Smooth muscle cell (in vitro differentiated cells): ENCODE measurements around the gene DTD2. TPM values are rescaled to one million over a fixed set of nuclear protein-coding genes. Genes with fewer than 3 reads are reported as not detected.

Source experiments
- DNase-seq: peaks from one replicate; lab custom pipeline; 2025; ENCODE audit not compliant: unreplicated experiment; lab: John Stamatoyannopoulos, UW
- H2AFZ ChIP-seq: fragments of 200-600 bp; sonication (generic); 2 replicates; pipeline ENCODE4 v1.6.0; 2016; ENCODE audit warnings: antibody characterized with exemption, low read depth, mild to moderate bottlenecking
- H3F3A ChIP-seq: fragments of 200-600 bp; sonication (generic); 2 replicates; pipeline ENCODE4 v1.6.0; 2017; ENCODE audit warnings: antibody characterized with exemption, low read depth
- H3K27ac ChIP-seq: fragments of 200-600 bp; sonication (generic); 2 replicates; pipeline ENCODE4 v1.5.1; 2016; ENCODE audit warnings: low read depth, mild to moderate bottlenecking
- H3K27me3 ChIP-seq: fragments of 200-600 bp; sonication (generic); 2 replicates; pipeline ENCODE4 v1.6.1; 2016; ENCODE audit warnings: low read depth, mild to moderate bottlenecking
- H3K36me3 ChIP-seq: fragments of 200-600 bp; sonication (generic); 2 replicates; pipeline ENCODE4 v1.5.1; 2016; ENCODE audit warnings: low read depth
- H3K4me1 ChIP-seq: fragments of 200-600 bp; sonication (generic); 2 replicates; pipeline ENCODE4 v1.5.1; 2016; ENCODE audit warnings: low read depth
- H3K4me2 ChIP-seq: fragments of 200-600 bp; sonication (generic); 2 replicates; pipeline ENCODE4 v1.6.0; 2016; ENCODE audit warnings: mild to moderate bottlenecking
- H3K4me3 ChIP-seq: fragments of 200-600 bp; sonication (generic); 2 replicates; pipeline ENCODE4 v1.5.1; 2016; ENCODE audit warnings: mild to moderate bottlenecking
- H3K79me2 ChIP-seq: fragments of 200-600 bp; sonication (generic); 2 replicates; pipeline ENCODE4 v1.6.0; 2016; ENCODE audit warnings: low read depth, mild to moderate bottlenecking
- H3K9ac ChIP-seq: fragments of 200-600 bp; sonication (generic); 2 replicates; pipeline ENCODE4 v1.6.0; 2016; ENCODE audit warnings: low read depth
- H3K9me3 ChIP-seq: fragments of 200-600 bp; sonication (generic); replicated peaks from 2 replicates; pipeline ENCODE4 v1.5.1; 2016; ENCODE audit warnings: low read depth
- H4K20me1 ChIP-seq: fragments of 200-600 bp; sonication (generic); 2 replicates; pipeline ENCODE4 v1.6.0; 2016; ENCODE audit warnings: low read depth
- WGBS: methylation state at CpG from one replicate; pipeline ENCODE4 v1.1.7; 2016; ENCODE audit warnings: low lambda C conversion rate; 5-methylcytosine and 5-hydroxymethylcytosine counted together
- polyA plus RNA-seq: library from polyadenylated mRNA; unstranded; fragments of >200 nt; fragmentation: Nextera tagmentation; extraction: Ambion mirVana; gene quantifications from 2 replicates; pipeline ENCODE4 v1.2.1, GENCODE V29; 2016
- total RNA-seq: library from RNA; depleted of rRNA; stranded (reverse); fragments of >200 nt; gene quantifications from 2 replicates; pipeline ENCODE4 v1.2.3, GENCODE V29; 2014
- TF ChIP-seq, protein P1 (sequence below): fragments of 200-600 bp; sonication (generic); IDR thresholded peaks from 2 replicates; pipeline ENCODE4 v1.5.1; 2017; ENCODE audit warnings: borderline replicate concordance, mild to moderate bottlenecking, antibody characterized with exemption; ENCODE audit not compliant: insufficient read depth, poor library complexity, severe bottlenecking

DTD2 gene
- total and polyA plus RNA-seq, 2 experiments from 2014 or later: 8.6 to 30.4 TPM

DNA sequence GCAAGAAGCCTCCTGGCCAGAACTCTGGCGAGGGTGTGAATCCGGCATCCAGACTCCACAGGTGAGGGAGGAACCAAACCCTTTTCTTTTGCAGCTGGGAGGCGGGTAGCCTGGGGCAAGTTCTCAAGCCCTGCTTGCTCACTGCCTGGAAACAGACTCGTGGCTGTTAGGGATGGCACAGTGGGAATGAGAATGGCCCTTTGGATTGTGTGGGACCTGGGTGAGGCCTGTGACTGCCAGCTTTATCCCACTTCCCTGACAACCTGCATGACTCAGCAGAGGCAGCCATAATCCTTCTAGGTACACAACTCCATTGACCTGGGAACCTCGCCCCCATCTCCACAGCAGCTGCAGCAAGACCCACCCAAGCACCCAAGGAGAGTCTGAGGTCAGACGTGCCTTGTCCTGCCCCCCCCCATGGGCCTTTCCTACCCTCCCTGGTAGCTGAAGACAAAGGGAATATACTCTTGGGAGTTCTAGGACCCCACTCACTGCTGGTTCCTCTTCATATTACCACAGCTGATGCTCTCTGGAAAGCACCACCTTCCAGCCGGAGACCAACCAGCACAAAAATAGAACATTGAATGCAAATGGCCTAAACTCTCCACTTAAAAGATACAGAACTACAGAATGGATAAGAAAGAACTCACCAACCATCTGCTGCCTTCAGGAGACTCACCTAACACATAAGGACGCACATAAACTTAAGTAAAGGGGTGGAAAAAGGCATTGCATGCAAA, 35.6 kb upstream of the DTD2 start:
- 94% methylated on average over 8 of the region's 8 CpGs for WGBS
- H3K4me3 ChIP-seq: no peak overlapping the region

DNA sequence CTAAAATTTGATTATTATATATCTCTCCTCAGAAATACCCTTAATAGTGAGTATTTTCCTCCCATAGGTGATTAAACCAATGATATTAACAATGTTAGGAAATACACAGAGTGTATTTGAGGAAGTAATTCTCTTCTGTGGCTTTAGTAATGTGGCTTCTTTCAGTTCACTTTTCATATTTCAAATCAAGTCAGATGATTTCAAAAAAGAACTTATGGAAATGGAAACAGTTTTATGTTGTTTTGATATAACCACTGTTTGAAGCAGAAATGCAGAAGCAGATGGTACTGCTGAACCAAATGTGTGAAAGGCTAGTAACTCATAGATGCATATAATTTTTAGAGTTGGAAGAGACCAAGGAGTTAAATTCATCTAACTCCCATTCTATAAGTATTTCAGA, 32.4 kb upstream of the DTD2 start:
- no peaks in the 10 kb centered on the region for H4K20me1 ChIP-seq
- no peak overlapping the region for H2AFZ ChIP-seq
- TF ChIP-seq, protein P1, sequence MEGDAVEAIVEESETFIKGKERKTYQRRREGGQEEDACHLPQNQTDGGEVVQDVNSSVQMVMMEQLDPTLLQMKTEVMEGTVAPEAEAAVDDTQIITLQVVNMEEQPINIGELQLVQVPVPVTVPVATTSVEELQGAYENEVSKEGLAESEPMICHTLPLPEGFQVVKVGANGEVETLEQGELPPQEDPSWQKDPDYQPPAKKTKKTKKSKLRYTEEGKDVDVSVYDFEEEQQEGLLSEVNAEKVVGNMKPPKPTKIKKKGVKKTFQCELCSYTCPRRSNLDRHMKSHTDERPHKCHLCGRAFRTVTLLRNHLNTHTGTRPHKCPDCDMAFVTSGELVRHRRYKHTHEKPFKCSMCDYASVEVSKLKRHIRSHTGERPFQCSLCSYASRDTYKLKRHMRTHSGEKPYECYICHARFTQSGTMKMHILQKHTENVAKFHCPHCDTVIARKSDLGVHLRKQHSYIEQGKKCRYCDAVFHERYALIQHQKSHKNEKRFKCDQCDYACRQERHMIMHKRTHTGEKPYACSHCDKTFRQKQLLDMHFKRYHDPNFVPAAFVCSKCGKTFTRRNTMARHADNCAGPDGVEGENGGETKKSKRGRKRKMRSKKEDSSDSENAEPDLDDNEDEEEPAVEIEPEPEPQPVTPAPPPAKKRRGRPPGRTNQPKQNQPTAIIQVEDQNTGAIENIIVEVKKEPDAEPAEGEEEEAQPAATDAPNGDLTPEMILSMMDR: no peak
- no peak overlapping the region for H3K4me3 ChIP-seq
- H3K4me2 ChIP-seq: no peak overlapping the region
- no peaks in the 10 kb centered on the region for H3K4me1 ChIP-seq
- no peak overlapping the region for H3K9ac ChIP-seq
- no peaks in the 10 kb centered on the region for H3K9me3 ChIP-seq
- H3K27me3 ChIP-seq: no peaks in the 10 kb centered on the region
- H3K79me2 ChIP-seq: no peaks in the 10 kb centered on the region
- no peaks in the 10 kb centered on the region for H3F3A ChIP-seq
- H3K36me3 ChIP-seq: no peaks in the 10 kb centered on the region
- DNase-seq: no peak
- no peak overlapping the region for H3K27ac ChIP-seq

More for the DNA sequence above, 35.6 kb upstream of the DTD2 start:
- Histone ChIP-seq H3K9me3 (no peaks in the 10 kb centered on the region), H3K27me3 (no peaks in the 10 kb centered on the region), H2AFZ (no peak overlapping the region), H3F3A (no peaks in the 10 kb centered on the region), H3K4me1 (no peaks in the 10 kb centered on the region), H3K9ac (no peak overlapping the region), H4K20me1 (no peaks in the 10 kb centered on the region), H3K27ac (no peak overlapping the region), H3K4me2 (no peak overlapping the region), H3K79me2 (no peaks in the 10 kb centered on the region), H3K36me3 (no peaks in the 10 kb centered on the region)
- TF ChIP-seq, protein P1: no peak
- DNase-seq: no peak

DNA sequence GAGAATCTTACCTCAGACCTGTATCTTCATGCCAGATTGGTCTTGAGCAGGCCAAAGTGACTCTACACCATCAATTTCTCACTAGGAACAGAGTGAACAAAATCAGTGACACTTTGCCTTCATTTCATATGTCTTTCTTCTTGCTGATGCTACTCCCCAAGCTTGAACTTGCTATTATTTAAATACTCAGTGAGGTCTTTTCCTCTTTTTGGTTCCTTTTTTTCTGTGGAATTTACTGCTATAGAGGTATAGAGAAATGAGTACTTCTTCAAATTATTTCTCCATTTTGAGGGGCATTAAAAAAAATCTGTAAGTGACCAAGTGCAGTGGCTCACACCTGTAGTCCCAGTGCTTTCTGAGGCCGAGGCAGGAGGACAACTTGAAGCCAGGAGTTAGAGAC, 30.6 kb upstream of the DTD2 start, which contains the start of gene GPR33:
Gene GPR33, minus strand, starts transcription at position 154 of the 400 bp plus-strand sequence. CDS start 4,074 bp downstream, outside the sequence.
- TF ChIP-seq, protein P1: no peak
- H3K27me3 ChIP-seq: no peaks in the 10 kb centered on the region
- no peak within 1 kb of the TSS for H3K4me2 ChIP-seq
- DNase-seq: no peak
- no peak within 1 kb of the TSS for H3K9ac ChIP-seq
- H2AFZ ChIP-seq: no peak within 1 kb of the TSS
- H3K4me3 ChIP-seq: no peak within 1 kb of the TSS
- H3F3A ChIP-seq: no peaks in the 10 kb centered on the region
- no peaks in the 10 kb centered on the region for H3K9me3 ChIP-seq
- H3K27ac ChIP-seq: no peak within 1 kb of the TSS
- no peaks in the 10 kb centered on the region for H3K4me1 ChIP-seq
- 88% methylated on average over 1 of the region's 1 CpG for WGBS
- no peaks in the 10 kb centered on the region for H3K79me2 ChIP-seq
- no peaks in the 10 kb centered on the region for H3K36me3 ChIP-seq
- H4K20me1 ChIP-seq: no peaks in the 10 kb centered on the region

DNA sequence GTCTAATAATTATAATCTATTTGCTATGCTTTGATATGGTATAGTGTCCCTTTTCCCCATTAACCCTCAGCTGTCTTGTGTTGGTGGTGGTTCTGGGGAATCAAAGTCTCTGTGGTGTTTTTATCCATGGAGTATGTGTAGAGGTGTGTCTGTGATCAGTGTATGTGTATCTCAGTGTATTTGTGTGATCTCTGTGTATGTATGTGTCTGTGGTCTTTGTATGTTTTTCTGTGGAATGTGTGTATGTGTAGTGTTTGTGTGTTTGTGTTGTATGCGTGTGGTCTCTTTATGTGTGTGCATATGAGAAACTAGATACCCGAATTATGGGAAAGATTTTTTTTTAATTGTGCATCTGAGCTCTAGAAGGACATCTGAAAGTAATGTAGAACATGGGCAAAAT, 29.5 kb upstream of the DTD2 start:
- Histone ChIP-seq H3K4me2 (no peak overlapping the region), H3K9ac (no peak overlapping the region), H3K27me3 (no peaks in the 10 kb centered on the region), H3K36me3 (no peaks in the 10 kb centered on the region), H4K20me1 (no peaks in the 10 kb centered on the region), H2AFZ (no peak overlapping the region), H3K4me3 (no peak overlapping the region), H3K79me2 (no peaks in the 10 kb centered on the region), H3K27ac (no peak overlapping the region), H3F3A (no peaks in the 10 kb centered on the region), H3K4me1 (no peaks in the 10 kb centered on the region), H3K9me3 (no peaks in the 10 kb centered on the region)
- TF ChIP-seq, protein P1: no peak
- 93% methylated on average over 2 of the region's 2 CpGs for WGBS
- no peak for DNase-seq
